Fibroblast of lung (primary cell): ENCODE data around the gene ZNF226. TPM values are rescaled to one million over a fixed set of nuclear protein-coding genes. Genes with fewer than 3 reads are reported as not detected.
"Not testable (repeated sequence)": the region's sequence is repeated elsewhere in the genome, so short reads cannot be mapped to it uniquely, and the experiment has no call there.

ENCODE experiments used
- DNase-seq, 2 donors: peaks; one replicate each; pipeline versions ENCODE4 v3.0.0 to v3.0.0-alpha.2; 2010; ENCODE audit warnings: low read depth in 2 of 2
- H2AFZ ChIP-seq: 2 replicates; pipeline ENCODE4 v1.5.1; 2012; ENCODE audit warnings: low read length, control low read depth, inconsistent platforms
- H3K27ac ChIP-seq: 2 replicates; pipeline ENCODE4 v1.5.1; 2011; ENCODE audit warnings: low read length, control low read depth; ENCODE audit not compliant: insufficient read depth
- H3K27me3 ChIP-seq: 2 replicates; pipeline ENCODE4 v1.5.1; 2011; ENCODE audit warnings: mild to moderate bottlenecking, low read length; ENCODE audit not compliant: control insufficient read depth, insufficient read depth
- H3K36me3 ChIP-seq: 2 replicates; pipeline ENCODE4 v1.5.1; 2011; ENCODE audit warnings: low read length; ENCODE audit not compliant: control insufficient read depth, insufficient read depth
- H3K4me1 ChIP-seq: 2 replicates; pipeline ENCODE4 v1.5.1; 2011; ENCODE audit warnings: low read length; ENCODE audit not compliant: control insufficient read depth, insufficient read depth; ENCODE audit errors: extremely low read depth
- H3K4me2 ChIP-seq: 2 replicates; pipeline ENCODE4 v1.5.1; 2011; ENCODE audit warnings: low read length, control low read depth; ENCODE audit not compliant: insufficient read depth; ENCODE audit errors: extremely low read depth
- H3K4me3 ChIP-seq, 4 experiments: fragments of 200-600 bp in 1 of 4; sonication (generic) in 1 of 4; replicated peaks in 1 of 4; 2 replicates each; pipeline ENCODE4 v1.5.1; 2011 to 2016; ENCODE audit warnings: low read length in 4 of 4, low read depth in 3 of 4, mild to moderate bottlenecking in 3 of 4, control low read depth in 2 of 4, inconsistent platforms in 1 of 4, mixed read lengths in 1 of 4; ENCODE audit not compliant: insufficient read depth in 1 of 4; ENCODE audit errors: control extremely low read depth in 1 of 4
- H3K79me2 ChIP-seq: 2 replicates; pipeline ENCODE4 v1.5.1; 2012; ENCODE audit warnings: mild to moderate bottlenecking, low read length, inconsistent platforms; ENCODE audit not compliant: control insufficient read depth, insufficient read depth
- H3K9ac ChIP-seq: 2 replicates; pipeline ENCODE4 v1.5.1; 2011; ENCODE audit warnings: mild to moderate bottlenecking, low read length, control low read depth; ENCODE audit not compliant: insufficient read depth
- H3K9me3 ChIP-seq: 2 replicates; pipeline ENCODE4 v1.5.1; 2012; ENCODE audit warnings: low read depth, low read length; ENCODE audit not compliant: control insufficient read depth, insufficient read depth
- H4K20me1 ChIP-seq: 2 replicates; pipeline ENCODE4 v1.5.1; 2011; ENCODE audit warnings: low read length; ENCODE audit not compliant: control insufficient read depth, insufficient read depth; ENCODE audit errors: extremely low read depth
- EZH2 ChIP-seq: IDR thresholded peaks from 2 replicates; pipeline ENCODE4 v1.5.1; 2012; ENCODE audit warnings: low read length, control low read depth, mild to moderate bottlenecking; ENCODE audit errors: missing control alignments
- polyA plus RNA-seq, 2 donors: library from polyadenylated mRNA; depleted of rRNA in 1 of 2; stranded (reverse) in 1 of 2; unstranded in 1 of 2; fragments of >200 nt; gene quantifications; 2 replicates each; pipeline ENCODE4 v1.2.1, GENCODE V29; 2011 to 2012; ENCODE audit warnings: missing spikeins in 1 of 2
- total RNA-seq: library from RNA; depleted of rRNA; stranded (reverse); fragments of >200 nt; gene quantifications from 2 replicates; pipeline ENCODE4 v1.2.1, GENCODE V29; 2014
- TF ChIP-seq, protein P1 (sequence below), 2 donors: IDR thresholded peaks in 1 of 2; conservative IDR thresholded peaks in 1 of 2; 1 replicate in 1 of 2; 2 replicates in 1 of 2; pipeline ENCODE4 v1.5.1; 2011 to 2012; ENCODE audit warnings: low read length in 2 of 2, control low read depth in 1 of 2, inconsistent platforms in 1 of 2, low read depth in 1 of 2, mild to moderate bottlenecking in 1 of 2

ZNF226 gene
- total and polyA plus RNA-seq, 2 donors (not counting 1 experiment from before 2014, with no cell fraction given): 21.4 to 30.7 TPM

DNA sequence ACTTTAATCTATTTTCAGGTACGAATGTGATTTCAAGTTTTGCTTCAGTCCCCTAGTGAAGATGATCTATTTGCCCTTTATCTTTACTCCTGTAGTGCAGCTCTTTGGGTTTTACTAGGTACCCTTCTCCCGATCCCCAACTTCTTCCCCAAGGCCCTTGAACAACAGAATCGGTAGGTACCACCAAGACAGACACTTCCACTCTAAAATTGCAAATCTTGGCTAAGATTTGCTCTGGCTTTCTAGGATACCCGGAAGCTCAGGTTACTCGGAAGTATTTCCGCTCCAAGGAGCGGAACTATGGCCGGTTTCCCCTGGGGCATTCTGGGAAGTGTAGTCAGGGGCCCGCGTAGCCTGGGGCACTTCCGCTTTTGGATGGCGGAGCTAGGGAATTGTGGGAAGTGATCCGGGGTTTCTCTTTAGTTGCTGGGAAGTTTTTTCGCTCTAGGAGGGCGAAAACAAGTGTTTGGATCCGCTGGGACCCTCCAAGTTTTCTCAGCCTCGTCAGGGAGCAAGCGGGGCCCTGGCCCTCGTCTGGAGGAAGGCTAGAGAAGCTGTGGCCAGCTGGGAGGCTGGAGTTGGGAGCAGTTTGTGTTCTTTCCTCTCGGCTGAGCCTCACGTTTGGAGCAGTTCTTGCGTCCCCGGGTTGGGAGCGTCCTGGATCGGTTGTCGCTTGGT is 42.4 kb downstream of the ZNF226 start:
- Histone ChIP-seq H4K20me1 (no peaks in the 10 kb centered on the region), H3K4me3 (peak overlapping the region; percentile 76 to 96 (median 94)), H3K9ac (peak overlapping the region; percentile 83), H3K4me2 (peak overlapping the region; percentile 81), H3K27ac (peak overlapping the region; percentile 88), H3K27me3 (no peaks in the 10 kb centered on the region), H2AFZ (peak overlapping the region; percentile 100), H3K36me3 (no peaks in the 10 kb centered on the region), H3K79me2 (no peaks in the 10 kb centered on the region), H3K4me1 (no peaks in the 10 kb centered on the region), H3K9me3 (no peaks in the 10 kb centered on the region)
- peak; percentile 91 to 94 for DNase-seq
- TF ChIP-seq, protein P1, sequence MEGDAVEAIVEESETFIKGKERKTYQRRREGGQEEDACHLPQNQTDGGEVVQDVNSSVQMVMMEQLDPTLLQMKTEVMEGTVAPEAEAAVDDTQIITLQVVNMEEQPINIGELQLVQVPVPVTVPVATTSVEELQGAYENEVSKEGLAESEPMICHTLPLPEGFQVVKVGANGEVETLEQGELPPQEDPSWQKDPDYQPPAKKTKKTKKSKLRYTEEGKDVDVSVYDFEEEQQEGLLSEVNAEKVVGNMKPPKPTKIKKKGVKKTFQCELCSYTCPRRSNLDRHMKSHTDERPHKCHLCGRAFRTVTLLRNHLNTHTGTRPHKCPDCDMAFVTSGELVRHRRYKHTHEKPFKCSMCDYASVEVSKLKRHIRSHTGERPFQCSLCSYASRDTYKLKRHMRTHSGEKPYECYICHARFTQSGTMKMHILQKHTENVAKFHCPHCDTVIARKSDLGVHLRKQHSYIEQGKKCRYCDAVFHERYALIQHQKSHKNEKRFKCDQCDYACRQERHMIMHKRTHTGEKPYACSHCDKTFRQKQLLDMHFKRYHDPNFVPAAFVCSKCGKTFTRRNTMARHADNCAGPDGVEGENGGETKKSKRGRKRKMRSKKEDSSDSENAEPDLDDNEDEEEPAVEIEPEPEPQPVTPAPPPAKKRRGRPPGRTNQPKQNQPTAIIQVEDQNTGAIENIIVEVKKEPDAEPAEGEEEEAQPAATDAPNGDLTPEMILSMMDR (conservative IDR thresholded peaks at IDR 0.05 in 1 of 2, IDR thresholded peaks at IDR 0.05 in 1 of 2; ENCODE audit: low read depth in 1 of 2, low read length in 2 of 2): no peak
- no peak for TF ChIP-seq EZH2

DNA sequence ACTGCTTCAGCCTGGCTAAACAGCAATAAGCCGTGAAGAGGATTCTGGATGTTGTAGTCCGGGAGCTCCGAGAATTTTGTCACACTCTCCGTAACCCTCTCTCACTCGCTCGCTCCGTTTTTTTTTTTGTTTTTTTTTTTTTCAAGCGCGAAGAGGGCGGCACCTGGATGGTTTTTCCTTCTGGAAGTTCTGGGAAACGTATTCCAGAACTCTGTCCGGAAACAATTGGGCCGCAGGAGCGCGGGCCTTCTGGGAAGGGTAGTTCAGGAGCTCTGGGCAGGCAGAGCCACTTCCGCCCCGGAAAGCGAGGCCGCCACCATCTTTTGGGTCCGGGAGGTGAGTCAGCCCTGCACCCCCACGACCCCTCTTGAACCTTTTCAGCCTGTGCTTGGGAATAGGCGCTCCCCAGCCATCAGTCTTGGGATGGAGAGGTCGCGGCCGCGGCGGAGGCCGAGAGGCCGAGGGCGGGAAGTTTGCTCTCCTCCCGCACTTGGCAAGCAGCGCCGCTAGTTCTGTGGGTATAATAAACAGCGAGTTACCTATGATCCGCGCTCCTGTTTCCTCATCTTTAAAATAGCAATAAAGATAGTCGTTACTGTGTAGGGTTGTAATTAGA is 47.5 kb downstream of the ZNF226 start, which contains the start of gene ZNF227:
Gene ZNF227, plus strand, starts transcription at position 283 of the 616 bp plus-strand sequence. CDS start 5,261 bp downstream, outside the sequence.
- Histone ChIP-seq H3K79me2 (peaks cover 10% of the 10 kb centered on the region), H3K9me3 (no peaks in the 10 kb centered on the region), H3K4me2 (peak within 1 kb of the TSS; percentile 92), H3K9ac (peak within 1 kb of the TSS; percentile 80), H4K20me1 (no peaks in the 10 kb centered on the region), H2AFZ (peak within 1 kb of the TSS; percentile 97), H3K4me3 (peak within 1 kb of the TSS; percentile 91 to 99 (median 96)), H3K27ac (peak within 1 kb of the TSS; percentile 76), H3K36me3 (no peaks in the 10 kb centered on the region), H3K27me3 (no peaks in the 10 kb centered on the region), H3K4me1 (no peaks in the 10 kb centered on the region)
- peak; percentile 98 for DNase-seq
- TF ChIP-seq EZH2: no peak
- TF ChIP-seq, protein P1 (conservative IDR thresholded peaks at IDR 0.05 in 1 of 2, IDR thresholded peaks at IDR 0.05 in 1 of 2; ENCODE audit: low read depth in 1 of 2, low read length in 2 of 2): no peak

DNA sequence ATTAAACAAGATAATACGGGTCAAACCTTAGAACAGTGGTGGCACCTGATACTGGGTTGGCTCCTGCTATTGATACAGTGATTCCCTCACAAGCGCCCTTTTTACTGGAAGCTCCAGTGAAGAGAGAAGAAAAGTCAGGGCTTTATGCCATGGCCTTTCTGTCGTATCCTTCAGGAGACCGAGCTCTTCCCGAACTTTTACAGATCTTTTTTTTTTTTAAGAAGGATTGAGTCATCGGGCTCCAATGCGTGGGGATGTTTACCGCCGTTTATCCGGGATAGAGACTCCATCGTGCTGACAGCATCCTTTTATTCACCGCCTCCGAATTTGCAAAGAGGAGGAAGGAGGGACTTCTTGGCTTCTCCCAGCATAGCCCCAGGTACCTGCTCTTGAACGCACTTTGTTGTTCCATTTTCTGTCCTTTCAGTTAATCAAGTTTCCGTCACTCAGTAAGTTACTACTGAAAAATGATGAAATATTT is 48.0 kb downstream of the ZNF226 start:
- peaks cover 10% of the 10 kb centered on the region for H3K79me2 ChIP-seq

DNA sequence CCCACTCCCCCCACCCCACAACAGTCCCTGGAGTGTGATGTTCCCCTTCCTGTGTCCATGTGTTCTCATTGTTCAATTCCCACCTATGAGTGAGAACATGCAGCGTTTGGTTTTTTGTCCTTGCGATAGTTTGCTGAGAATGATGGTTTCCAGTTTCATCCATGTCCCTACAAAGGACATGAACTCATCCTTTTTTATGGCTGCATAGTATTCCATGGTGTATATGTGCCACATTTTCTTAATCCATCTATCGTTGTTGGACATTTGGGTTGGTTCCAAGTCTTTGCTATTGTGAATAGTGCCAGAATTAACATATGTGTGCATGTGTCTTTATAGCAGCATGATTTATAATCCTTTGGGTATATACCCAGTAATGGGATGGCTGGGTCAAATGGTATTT is 55.0 kb downstream of the ZNF226 start:
- H3K36me3 ChIP-seq, H3K4me3 ChIP-seq, H4K20me1 ChIP-seq, H3K4me1 ChIP-seq, DNase-seq, H3K27ac ChIP-seq, H3K27me3 ChIP-seq, H2AFZ ChIP-seq, H3K4me2 ChIP-seq, H3K79me2 ChIP-seq, H3K9me3 ChIP-seq, H3K9ac ChIP-seq: not testable (repeated sequence)

More for the DNA sequence above, 48.0 kb downstream of the ZNF226 start:
- Histone ChIP-seq H3K4me2 (peak overlapping the region; percentile 92), H3K27ac (peak overlapping the region; percentile 76), H2AFZ (peak overlapping the region; percentile 97), H4K20me1 (no peaks in the 10 kb centered on the region), H3K27me3 (no peaks in the 10 kb centered on the region), H3K4me3 (peak overlapping the region; percentile 91 to 99 (median 96)), H3K9me3 (no peaks in the 10 kb centered on the region), H3K9ac (peak overlapping the region; percentile 80), H3K4me1 (no peaks in the 10 kb centered on the region), H3K36me3 (no peaks in the 10 kb centered on the region)
- no peak for TF ChIP-seq EZH2
- TF ChIP-seq, protein P1 (conservative IDR thresholded peaks at IDR 0.05 in 1 of 2, IDR thresholded peaks at IDR 0.05 in 1 of 2; ENCODE audit: low read depth in 1 of 2, low read length in 2 of 2): no peak
- peak; percentile 35 to 51 for DNase-seq
